ENCODE results near the gene IL12RB2.

DNA sequence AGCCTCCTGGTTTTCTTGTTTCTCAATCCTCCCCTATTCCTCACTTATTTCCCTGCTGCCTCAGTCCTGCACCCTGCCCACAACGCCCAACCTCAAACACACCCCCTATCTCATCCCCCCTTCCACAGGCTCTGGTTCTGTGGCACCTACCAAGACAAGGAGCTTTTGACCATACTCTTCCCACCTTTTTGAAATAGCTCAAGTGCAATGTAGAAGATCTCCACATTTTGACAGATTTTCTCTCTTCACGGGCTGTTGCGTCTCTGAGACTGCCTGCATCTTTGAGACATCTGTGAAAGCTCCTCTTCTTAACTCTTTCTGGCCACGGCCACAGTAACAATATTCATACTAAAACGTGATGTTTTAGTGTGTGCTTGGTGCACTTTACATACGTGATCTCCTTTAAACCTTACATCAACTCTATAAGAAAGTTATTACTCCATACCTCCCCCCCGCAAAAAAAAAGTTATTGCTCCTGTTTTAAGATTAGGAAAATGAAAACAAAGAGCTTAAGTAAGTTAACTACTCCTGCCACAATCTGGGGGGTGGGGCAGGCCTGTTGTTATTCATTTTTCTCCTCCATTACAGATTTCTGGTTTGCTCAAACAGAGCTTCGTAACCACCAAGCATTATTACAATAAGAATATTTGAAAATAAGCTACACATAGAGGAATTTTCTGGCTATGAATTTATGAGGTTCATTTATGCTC, 124.4 kb downstream of the IL12RB2 start:
- TF ChIP-seq, protein P1, sequence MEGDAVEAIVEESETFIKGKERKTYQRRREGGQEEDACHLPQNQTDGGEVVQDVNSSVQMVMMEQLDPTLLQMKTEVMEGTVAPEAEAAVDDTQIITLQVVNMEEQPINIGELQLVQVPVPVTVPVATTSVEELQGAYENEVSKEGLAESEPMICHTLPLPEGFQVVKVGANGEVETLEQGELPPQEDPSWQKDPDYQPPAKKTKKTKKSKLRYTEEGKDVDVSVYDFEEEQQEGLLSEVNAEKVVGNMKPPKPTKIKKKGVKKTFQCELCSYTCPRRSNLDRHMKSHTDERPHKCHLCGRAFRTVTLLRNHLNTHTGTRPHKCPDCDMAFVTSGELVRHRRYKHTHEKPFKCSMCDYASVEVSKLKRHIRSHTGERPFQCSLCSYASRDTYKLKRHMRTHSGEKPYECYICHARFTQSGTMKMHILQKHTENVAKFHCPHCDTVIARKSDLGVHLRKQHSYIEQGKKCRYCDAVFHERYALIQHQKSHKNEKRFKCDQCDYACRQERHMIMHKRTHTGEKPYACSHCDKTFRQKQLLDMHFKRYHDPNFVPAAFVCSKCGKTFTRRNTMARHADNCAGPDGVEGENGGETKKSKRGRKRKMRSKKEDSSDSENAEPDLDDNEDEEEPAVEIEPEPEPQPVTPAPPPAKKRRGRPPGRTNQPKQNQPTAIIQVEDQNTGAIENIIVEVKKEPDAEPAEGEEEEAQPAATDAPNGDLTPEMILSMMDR (IDR thresholded peaks at IDR 0.05), result no peak
- no peak for TF ChIP-seq POLR2A (IDR thresholded peaks at IDR 0.05)
